Adrenal gland (tissue), 12 donors: ENCODE data around the gene PSG1. TPM values are rescaled to one million over a fixed set of nuclear protein-coding genes. Genes with fewer than 3 reads are reported as not detected.
"Not testable (repeated sequence)": the region's sequence is repeated elsewhere in the genome, so short reads cannot be mapped to it uniquely, and the experiment has no call there.

Source experiments
- DNase-seq, 7 donors: peaks; one replicate each; pipeline ENCODE4 v3.0.0-alpha.2; 2019 to 2020
- H3K27ac ChIP-seq, 5 donors: fragments of 200-600 bp; sonication (generic) in 4 of 5; 1 replicate in 3 of 5; 2 replicates in 2 of 5; pipeline versions ENCODE4 v1.5.1 to v1.8.0; 2016 to 2020; ENCODE audit warnings: mild to moderate bottlenecking in 1 of 5
- H3K27me3 ChIP-seq: fragments of 200-600 bp; 2 replicates; pipeline ENCODE4 v1.8.0; 2021
- H3K36me3 ChIP-seq, 2 donors: fragments of 200-600 bp; replicated peaks in 1 of 2; 1 replicate in 1 of 2; 2 replicates in 1 of 2; pipeline versions ENCODE4 v1.5.1 to v1.8.0; 2018 to 2022
- H3K4me1 ChIP-seq, 2 donors: fragments of 200-600 bp; replicated peaks in 1 of 2; 1 replicate in 1 of 2; 2 replicates in 1 of 2; pipeline versions ENCODE4 v1.5.1 to v1.8.0; 2018 to 2021
- H3K4me3 ChIP-seq, 4 donors: fragments of 200-600 bp; sonication (generic) in 3 of 4; one replicate each; pipeline ENCODE4 v1.5.1; 2016 to 2018
- H3K9me3 ChIP-seq, 3 donors: fragments of 200-600 bp; sonication (generic) in 1 of 3; replicated peaks in 1 of 3; 1 replicate in 2 of 3; 2 replicates in 1 of 3; pipeline versions ENCODE4 v1.5.1 to v1.8.0; 2016 to 2021
- POLR2A ChIP-seq, 2 donors: fragments of 450-650 bp; IDR thresholded peaks; one replicate each; pipeline ENCODE4 v1.6.1; 2017; ENCODE audit warnings: antibody characterized with exemption in 2 of 2, mild to moderate bottlenecking in 2 of 2, moderate library complexity in 1 of 2
- WGBS, 4 donors: extraction: QIAGEN DNeasy Blood & Tissue Kit in 2 of 4; methylation state at CpG; one replicate each; pipeline versions ENCODE4 v1.1.5 to v1.1.7; 2013 to 2017; 5-methylcytosine and 5-hydroxymethylcytosine counted together
- intact Hi-C, 2 donors: fragments of 100-400 bp; cut with DNase I; formaldehyde crosslinking; loops; one replicate each; pipeline versions ENCODE4 v1.14.1 to v1.15.0; 2022 to 2023
- polyA plus RNA-seq, 3 donors: library from polyadenylated mRNA; stranded (reverse); fragments of 200-250 nt in 2 of 3; fragments of 350-450 nt in 1 of 3; fragmentation: Illumina TruSeq in 1 of 3; extraction: RNeasy Lipid Tissue Mini Kit (QIAGEN cat#74804) in 1 of 3; gene quantifications; one replicate each; pipeline ENCODE4 v1.2.3, GENCODE V29; 2013 to 2014
- total RNA-seq, 9 donors: library from RNA; depleted of rRNA in 4 of 9; stranded (reverse); fragments of >200 nt in 4 of 9; fragments of 120-200 nt in 1 of 9; fragmentation: NEBNext Ultra II Directional in 1 of 9; extraction: Animal tissue kit (Norgen Biotek cat#: 25700) in 1 of 9; gene quantifications; one replicate each; pipeline versions ENCODE4 v1.1.0 to v1.2.4, GENCODE V29; 2013 to 2023
- TF ChIP-seq, protein P1 (sequence below), 6 experiments: fragments of 450-650 bp in 4 of 6; fragments of 200-600 bp in 2 of 6; sonication (generic) in 1 of 6; IDR thresholded peaks; 1 replicate in 5 of 6; 2 replicates in 1 of 6; pipeline versions ENCODE4 v1.5.1 to v1.8.0; 2016 to 2021; ENCODE audit warnings: antibody characterized with exemption in 6 of 6, mild to moderate bottlenecking in 2 of 6, moderate library complexity in 1 of 6
- donor health status: healthy with polysubstance abuse.
- donor health status: Bipolar disorder and iron deficiency.
- donor health status: DM: yes; HTN: yes; CAD: no.
- donor health status: DM: no; HTN: no; CAD: no.
- donor health status: DM: no; HTN: no; CAD: no.
- donor health status: DM: yes; HTN: yes; CAD: no.

The PSG1 gene
- total and polyA plus RNA-seq, 12 donors: 0.11 TPM; not detected in 11

GRCh38 chr19:42919757-42920079 lies 40.2 kb upstream of the PSG1 start:
- TF ChIP-seq, protein P1, sequence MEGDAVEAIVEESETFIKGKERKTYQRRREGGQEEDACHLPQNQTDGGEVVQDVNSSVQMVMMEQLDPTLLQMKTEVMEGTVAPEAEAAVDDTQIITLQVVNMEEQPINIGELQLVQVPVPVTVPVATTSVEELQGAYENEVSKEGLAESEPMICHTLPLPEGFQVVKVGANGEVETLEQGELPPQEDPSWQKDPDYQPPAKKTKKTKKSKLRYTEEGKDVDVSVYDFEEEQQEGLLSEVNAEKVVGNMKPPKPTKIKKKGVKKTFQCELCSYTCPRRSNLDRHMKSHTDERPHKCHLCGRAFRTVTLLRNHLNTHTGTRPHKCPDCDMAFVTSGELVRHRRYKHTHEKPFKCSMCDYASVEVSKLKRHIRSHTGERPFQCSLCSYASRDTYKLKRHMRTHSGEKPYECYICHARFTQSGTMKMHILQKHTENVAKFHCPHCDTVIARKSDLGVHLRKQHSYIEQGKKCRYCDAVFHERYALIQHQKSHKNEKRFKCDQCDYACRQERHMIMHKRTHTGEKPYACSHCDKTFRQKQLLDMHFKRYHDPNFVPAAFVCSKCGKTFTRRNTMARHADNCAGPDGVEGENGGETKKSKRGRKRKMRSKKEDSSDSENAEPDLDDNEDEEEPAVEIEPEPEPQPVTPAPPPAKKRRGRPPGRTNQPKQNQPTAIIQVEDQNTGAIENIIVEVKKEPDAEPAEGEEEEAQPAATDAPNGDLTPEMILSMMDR (IDR thresholded peaks at IDR 0.05): peak in 2 of 6 experiments; percentile 1
- TF ChIP-seq POLR2A (IDR thresholded peaks at IDR 0.05): no peak
- 6 to 23% (median 20%) methylated on average over 2 to 3 of the region's 3 CpGs for WGBS, 4 donors
- no peak for DNase-seq

DNA sequence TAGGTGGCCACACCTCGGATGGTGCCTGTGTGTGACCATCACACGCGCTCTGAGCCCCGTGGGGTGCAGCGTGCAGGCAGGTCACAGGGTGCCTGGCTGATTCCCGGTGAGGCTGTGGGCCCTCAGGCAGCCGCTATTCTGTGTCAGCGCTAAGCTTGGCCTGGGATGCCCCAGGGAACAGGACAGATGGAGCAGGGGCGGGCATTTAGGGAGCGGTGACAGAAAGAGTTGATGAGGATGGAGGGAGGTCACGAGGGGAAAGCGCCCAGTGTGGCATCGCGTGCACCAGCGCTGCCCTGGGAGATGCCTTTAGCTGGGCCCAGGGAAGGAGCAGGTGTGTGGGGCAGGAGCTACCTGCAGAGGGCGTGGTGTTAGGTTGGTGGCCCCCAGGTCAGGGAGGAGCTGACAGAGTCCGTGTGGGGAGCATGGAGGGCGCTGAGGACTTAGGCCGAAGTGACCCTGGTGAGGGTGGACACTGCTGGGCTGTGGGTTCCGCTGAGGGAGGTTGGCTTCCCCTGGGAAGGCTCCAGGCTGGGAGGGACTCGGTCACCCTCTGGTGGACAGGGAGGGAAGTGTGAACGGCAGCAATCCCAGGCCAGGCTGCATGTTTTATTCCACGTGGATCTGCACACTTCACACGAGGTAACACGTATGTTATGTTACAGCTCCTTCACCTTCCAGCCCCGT lies 39.7 kb upstream of the PSG1 start:
- DNase-seq, intact Hi-C loops, H3K4me3 ChIP-seq, H3K9me3 ChIP-seq, H3K36me3 ChIP-seq, H3K27me3 ChIP-seq, H3K4me1 ChIP-seq, H3K27ac ChIP-seq: not testable (repeated sequence)
- TF ChIP-seq, protein P1 (IDR thresholded peaks at IDR 0.05): peak in 1 of 6 experiments; percentile 7
- 63 to 76% (median 72%) methylated on average over 13 to 26 of the region's 26 CpGs for WGBS, 4 donors

More at GRCh38 chr19:42919757-42920079, 40.2 kb upstream of the PSG1 start:
- H3K9me3 ChIP-seq: no peaks in the 10 kb centered on the region
- no peak overlapping the region for H3K4me3 ChIP-seq
- H3K27ac ChIP-seq: no peak overlapping the region
- H3K27me3 ChIP-seq: no peaks in the 10 kb centered on the region
- intact Hi-C loops: no loop called here
- H3K36me3 ChIP-seq: no peaks in the 10 kb centered on the region
- H3K4me1 ChIP-seq: no peaks in the 10 kb centered on the region

- DNase-seq, H3K9me3 ChIP-seq, intact Hi-C loops, H3K27ac ChIP-seq, H3K27me3 ChIP-seq, H3K4me3 ChIP-seq, H3K4me1 ChIP-seq, H3K36me3 ChIP-seq: not testable (repeated sequence)
- 71 to 87% (median 77%) methylated on average over 14 to 15 of the region's 15 CpGs for WGBS, 4 donors
Observed at GRCh38 chr19:42918377-42919069, 39.0 kb upstream of the PSG1 start.

DNA sequence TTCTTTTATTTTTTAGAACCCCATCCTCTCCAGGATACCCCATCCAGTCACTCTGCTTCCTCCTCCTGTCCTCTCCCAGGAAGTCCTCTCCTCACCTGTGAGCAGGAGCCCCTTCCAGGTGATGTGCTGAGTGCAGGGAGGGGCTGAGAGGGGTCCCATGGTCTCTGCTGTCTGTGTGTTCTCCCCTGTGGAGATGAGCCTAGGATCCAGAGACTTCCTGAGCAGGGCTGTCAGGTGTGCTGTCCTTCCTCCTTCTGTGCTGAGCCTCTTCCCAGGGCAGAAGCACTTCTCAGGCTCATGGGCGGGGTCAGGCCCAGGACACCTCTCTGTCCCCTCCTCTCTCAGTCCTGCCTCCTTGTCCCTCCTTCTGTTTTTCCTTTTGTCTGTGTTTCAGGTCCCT lies 38.1 kb upstream of the PSG1 start, which contains the start of gene PSG6:
Gene PSG6, minus strand, starts transcription at position 261 of the 400 bp plus-strand sequence. Its CDS starts 102 bp downstream, at position 159.
- 40 to 82% (median 74%) methylated on average over 1 of the region's 1 CpG for WGBS, 4 donors
- intact Hi-C loops, H3K4me3 ChIP-seq, DNase-seq, H3K27me3 ChIP-seq, H3K27ac ChIP-seq, H3K4me1 ChIP-seq, H3K9me3 ChIP-seq, H3K36me3 ChIP-seq: not testable (repeated sequence)

- H3K27ac ChIP-seq, H3K4me3 ChIP-seq, H3K4me1 ChIP-seq, H3K27me3 ChIP-seq, intact Hi-C loops, H3K36me3 ChIP-seq, DNase-seq, H3K9me3 ChIP-seq: not testable (repeated sequence)
- 80 to 90% (median 84%) methylated on average over 1 of the region's 1 CpG for WGBS, 4 donors
Observed at GRCh38 chr19:42916931-42917330, 37.4 kb upstream of the PSG1 start.

GRCh38 chr19:42913516-42913915 lies 34.0 kb upstream of the PSG1 start:
- intact Hi-C loops, H3K27me3 ChIP-seq, H3K36me3 ChIP-seq, H3K9me3 ChIP-seq, H3K27ac ChIP-seq, H3K4me3 ChIP-seq, H3K4me1 ChIP-seq, DNase-seq: not testable (repeated sequence)
- WGBS, 4 donors: 73 to 81% (median 77%) methylated on average over 5 of the region's 5 CpGs

DNA sequence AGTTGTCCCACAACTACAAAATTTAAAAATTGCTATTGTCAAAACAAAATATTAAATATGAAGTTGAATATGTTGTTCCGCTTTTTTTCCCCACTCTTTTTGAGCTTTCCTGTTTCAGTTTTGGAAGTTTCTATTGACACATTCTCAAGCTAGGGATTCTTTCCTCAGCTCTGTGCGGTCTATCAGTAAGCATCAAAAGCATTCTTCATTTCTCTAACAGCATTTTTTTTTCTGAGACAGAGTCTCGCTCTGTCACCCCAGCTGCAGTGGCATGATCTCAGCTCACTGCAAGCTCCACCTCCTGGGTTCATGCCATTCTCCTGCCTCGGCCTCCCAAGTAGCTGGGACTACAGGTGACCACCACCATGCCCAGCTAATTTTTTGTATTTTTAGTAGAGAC lies 33.4 kb upstream of the PSG1 start:
- H3K27me3 ChIP-seq, intact Hi-C loops, H3K36me3 ChIP-seq, H3K4me1 ChIP-seq, DNase-seq, H3K27ac ChIP-seq, H3K4me3 ChIP-seq, H3K9me3 ChIP-seq: not testable (repeated sequence)
- WGBS, 4 donors: 80 to 88% (median 83%) methylated on average over 4 of the region's 4 CpGs

DNA sequence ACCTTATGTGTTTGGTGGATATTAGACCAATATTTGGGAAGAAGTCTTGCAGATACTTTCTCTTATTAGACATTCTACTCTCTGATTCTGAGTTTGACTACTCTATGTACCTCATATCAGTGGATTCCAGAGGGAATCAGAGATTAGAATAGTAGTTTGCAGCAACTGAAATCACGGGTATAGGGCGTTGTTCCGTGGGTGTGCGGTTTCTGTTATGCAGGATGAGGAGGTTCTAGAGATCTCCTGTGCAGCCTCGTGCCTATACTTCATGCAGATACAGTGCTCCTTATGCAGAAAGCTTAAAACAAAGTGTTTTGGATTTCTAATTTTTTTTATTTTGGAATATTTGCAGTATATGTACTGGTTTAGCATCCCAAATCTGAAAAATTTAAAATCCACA lies 32.2 kb upstream of the PSG1 start:
- H3K27me3 ChIP-seq, intact Hi-C loops, H3K36me3 ChIP-seq, H3K4me1 ChIP-seq, H3K27ac ChIP-seq, H3K4me3 ChIP-seq, DNase-seq, H3K9me3 ChIP-seq: not testable (repeated sequence)
- WGBS, 4 donors: 68 to 78% (median 74%) methylated on average over 5 of the region's 5 CpGs

DNA sequence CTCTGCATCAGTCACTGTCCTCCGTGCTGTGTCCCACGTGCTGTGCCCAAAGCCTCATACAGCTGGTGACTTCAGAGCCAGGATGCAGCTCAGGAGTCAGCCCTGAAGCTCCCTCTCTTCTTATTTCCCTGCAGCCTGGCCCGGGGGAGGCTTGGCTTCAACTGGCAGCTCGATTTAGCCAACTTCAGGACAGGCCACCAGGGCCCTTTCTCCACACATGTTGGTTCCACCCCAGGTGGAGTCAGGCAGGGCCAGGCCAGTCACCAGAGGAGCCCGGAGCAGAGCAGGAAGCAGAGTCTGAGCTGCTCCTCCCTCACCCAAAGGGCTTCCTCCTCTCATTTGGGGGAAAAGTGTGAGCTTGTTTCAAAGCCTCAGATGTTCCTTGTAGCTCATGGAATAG lies 26.6 kb upstream of the PSG1 start:
- 53 to 67% (median 65%) methylated on average over 3 to 5 of the region's 5 CpGs for WGBS, 4 donors
- H3K4me3 ChIP-seq, H3K36me3 ChIP-seq, H3K27me3 ChIP-seq, H3K4me1 ChIP-seq, H3K9me3 ChIP-seq, DNase-seq, intact Hi-C loops, H3K27ac ChIP-seq: not testable (repeated sequence)
